Measurements from ENCODE around the gene PITPNM3. TPM values are rescaled to one million over a fixed set of nuclear protein-coding genes. Genes with fewer than 3 reads are reported as not detected.

PITPNM3 gene
- total RNA-seq, 4 donors from 2014 or later = 12.7 to 51.6 (median 29.7) TPM

DNA sequence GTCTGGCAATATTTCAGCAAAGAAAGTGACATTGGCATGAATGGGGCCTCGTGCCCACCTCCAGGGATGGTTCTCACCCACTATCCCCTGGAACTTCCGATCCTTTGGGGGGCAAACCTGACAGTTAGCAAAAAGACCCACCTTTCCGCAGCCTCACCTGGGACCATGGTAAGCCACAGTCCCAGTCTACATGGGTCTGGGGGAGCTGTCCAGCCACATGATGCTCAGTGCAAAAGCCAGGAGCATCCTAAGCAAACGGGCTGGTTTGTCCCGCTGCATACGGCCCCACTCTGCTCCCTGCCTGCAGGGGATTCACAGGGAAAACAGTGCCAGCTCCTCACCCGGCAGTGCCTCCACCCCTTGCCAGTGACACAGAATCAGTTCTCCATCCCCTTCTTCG, 140.7 kb downstream of the PITPNM3 start:
- in situ Hi-C loops (cut with MboI; ENCODE audit: low pct_ligation_motif_present in 1 of 4, low pct_unique_long_range_greater_than_20kb in 1 of 4, low sequenced_read_pairs in 3 of 4) (no loop called here), intact Hi-C loops (cut with DNase I; ENCODE audit: low total_unique reads) (no loop called here)
- H3K27me3 ChIP-seq = peaks cover 3% of the 10 kb centered on the region
- WGBS, 2 donors (ENCODE audit: low coverage in 1 of 2) = 70% methylated on average over 8 of the region's 8 CpGs; no CpG with 5 or more reads in 1 of the 2 donors
- no peak overlapping the region for H3K27ac ChIP-seq
- no peak for TF ChIP-seq POLR2A (IDR thresholded peaks at IDR 0.05)
- no peak for TF ChIP-seq CTCF (IDR thresholded peaks at IDR 0.05)
- TF ChIP-seq EP300 (IDR thresholded peaks at IDR 0.05; ENCODE audit: low read depth) = no peak
- TF ChIP-seq POLR2AphosphoS5 (IDR thresholded peaks at IDR 0.05) = no peak
- H3K4me1 ChIP-seq = no peaks in the 10 kb centered on the region
- H3K36me3 ChIP-seq = no peaks in the 10 kb centered on the region
- no peak for DNase-seq
- H3K4me3 ChIP-seq = no peak overlapping the region
- no peaks in the 10 kb centered on the region for H3K9me3 ChIP-seq

- in situ Hi-C loops (cut with MboI; ENCODE audit: low pct_ligation_motif_present in 1 of 4, low pct_unique_long_range_greater_than_20kb in 1 of 4, low sequenced_read_pairs in 3 of 4) = no loop called here
- no peaks in the 10 kb centered on the region for H3K36me3 ChIP-seq
- no peak for TF ChIP-seq POLR2AphosphoS5 (IDR thresholded peaks at IDR 0.05)
- TF ChIP-seq POLR2A (IDR thresholded peaks at IDR 0.05) = no peak
- peak in 2 of 5 experiments; percentile 14 to 23 for TF ChIP-seq CTCF (IDR thresholded peaks at IDR 0.05)
- no peak for TF ChIP-seq EP300 (IDR thresholded peaks at IDR 0.05; ENCODE audit: low read depth)
- WGBS, 2 donors (ENCODE audit: low coverage in 1 of 2) = 97 to 100% methylated on average over 1 of the region's 1 CpG
- H3K27ac ChIP-seq = no peak overlapping the region
- intact Hi-C loops (cut with DNase I; ENCODE audit: low total_unique reads) = no loop called here
- no peak for DNase-seq
- H3K9me3 ChIP-seq = no peaks in the 10 kb centered on the region
- no peak overlapping the region for H3K4me3 ChIP-seq
- H3K27me3 ChIP-seq = peaks cover 8% of the 10 kb centered on the region
- no peaks in the 10 kb centered on the region for H3K4me1 ChIP-seq
These were observed 143.3 kb downstream of the PITPNM3 start for GRCh38 chr17:6413065-6413464.

DNA sequence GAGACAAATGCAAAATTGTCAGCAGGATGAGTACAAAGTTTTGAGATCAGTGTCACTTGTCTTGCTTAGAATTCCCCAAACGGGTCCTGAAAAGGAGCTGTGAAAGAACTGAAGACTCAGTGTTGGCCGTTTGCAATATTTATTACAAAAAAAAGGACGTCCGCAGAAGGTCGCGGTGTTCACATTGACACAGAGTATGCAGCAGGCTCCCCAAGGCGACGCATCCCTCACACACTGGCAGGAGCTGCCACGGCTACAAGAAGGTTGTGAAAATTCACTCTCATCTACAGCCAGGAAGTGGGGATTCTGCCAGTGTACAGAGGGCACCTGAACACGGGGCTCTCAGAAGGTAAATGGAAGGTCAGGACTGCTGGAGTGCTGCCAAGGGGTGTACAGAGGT, 147.6 kb downstream of the PITPNM3 start:
- peaks cover 15% of the 10 kb centered on the region for H3K27me3 ChIP-seq
- 67 to 68% methylated on average over 7 to 10 of the region's 10 CpGs for WGBS, 2 donors (ENCODE audit: low coverage in 1 of 2)
- no peaks in the 10 kb centered on the region for H3K36me3 ChIP-seq
- intact Hi-C loops (cut with DNase I; ENCODE audit: low total_unique reads) = no loop called here
- no peak for DNase-seq
- H3K4me3 ChIP-seq = no peak overlapping the region
- H3K9me3 ChIP-seq = no peaks in the 10 kb centered on the region
- in situ Hi-C loops (cut with MboI; ENCODE audit: low pct_ligation_motif_present in 1 of 4, low pct_unique_long_range_greater_than_20kb in 1 of 4, low sequenced_read_pairs in 3 of 4) = no loop called here
- no peak overlapping the region for H3K27ac ChIP-seq
- H3K4me1 ChIP-seq = no peaks in the 10 kb centered on the region
- no peak for TF ChIP-seq POLR2A (IDR thresholded peaks at IDR 0.05)
- TF ChIP-seq EP300 (IDR thresholded peaks at IDR 0.05; ENCODE audit: low read depth) = no peak
- no peak for TF ChIP-seq CTCF (IDR thresholded peaks at IDR 0.05)
- no peak for TF ChIP-seq POLR2AphosphoS5 (IDR thresholded peaks at IDR 0.05)

DNA sequence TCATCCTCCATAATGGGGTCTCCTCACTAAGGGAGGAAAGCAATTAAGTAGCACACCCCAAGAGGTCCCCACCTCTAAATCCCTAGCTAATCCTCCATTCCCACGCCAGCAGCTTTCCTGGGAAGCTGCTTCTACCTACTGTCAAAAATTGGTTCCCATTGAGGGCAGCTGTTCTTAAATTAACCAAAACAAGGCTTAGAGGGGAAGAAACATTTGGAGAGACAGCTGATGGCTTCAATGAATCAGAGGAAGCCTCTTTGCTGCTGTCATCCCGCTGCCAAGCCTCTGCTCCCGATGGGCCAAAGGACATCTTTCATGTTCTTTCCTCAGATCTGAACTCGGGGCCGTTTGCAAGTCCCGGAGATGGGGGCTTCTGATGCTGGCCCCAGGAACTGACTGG, 148.1 kb downstream of the PITPNM3 start:
- WGBS, 2 donors (ENCODE audit: low coverage in 1 of 2) = 55 to 59% methylated on average over 2 to 6 of the region's 6 CpGs
- Histone ChIP-seq H3K27ac (no peak overlapping the region), H3K9me3 (no peaks in the 10 kb centered on the region), H3K36me3 (no peaks in the 10 kb centered on the region), H3K4me1 (no peaks in the 10 kb centered on the region), H3K4me3 (no peak overlapping the region), H3K27me3 (peaks cover 18% of the 10 kb centered on the region)
- TF ChIP-seq POLR2A (IDR thresholded peaks at IDR 0.05) = no peak
- no peak for TF ChIP-seq POLR2AphosphoS5 (IDR thresholded peaks at IDR 0.05)
- no peak for TF ChIP-seq EP300 (IDR thresholded peaks at IDR 0.05; ENCODE audit: low read depth)
- TF ChIP-seq CTCF (IDR thresholded peaks at IDR 0.05) = no peak
- no peak for DNase-seq
- intact Hi-C loops (cut with DNase I; ENCODE audit: low total_unique reads) = no loop called here
- in situ Hi-C loops (cut with MboI; ENCODE audit: low pct_ligation_motif_present in 1 of 4, low pct_unique_long_range_greater_than_20kb in 1 of 4, low sequenced_read_pairs in 3 of 4) = no loop called here

All from transverse colon (tissue), 4 donors.